H9 (cell line): ENCODE measurements around the gene WBP1. TPM values are rescaled to one million over a fixed set of nuclear protein-coding genes. Genes with fewer than 3 reads are reported as not detected.

ENCODE experiments used
- DNase-seq: peaks from one replicate; pipeline ENCODE4 v3.0.0-alpha.2; 2017
- H2AFZ ChIP-seq: one replicate; pipeline ENCODE4 v1.6.1; 2013; ENCODE audit warnings: mild to moderate bottlenecking, low read length, control low read depth, moderate library complexity
- H2AK5ac ChIP-seq: 2 replicates; pipeline ENCODE4 v1.6.1; 2013; ENCODE audit warnings: low read length, control low read depth, mixed read lengths; ENCODE audit not compliant: insufficient read length
- H2BK120ac ChIP-seq: one replicate; pipeline ENCODE4 v1.6.1; 2013; ENCODE audit warnings: low read depth, mild to moderate bottlenecking, low read length, control low read depth, inconsistent platforms; ENCODE audit not compliant: poor library complexity, severe bottlenecking
- H2BK12ac ChIP-seq: 2 replicates; pipeline ENCODE4 v1.6.1; 2013; ENCODE audit warnings: low read length, control low read depth, mixed read lengths, low read depth; ENCODE audit not compliant: insufficient read length
- H2BK15ac ChIP-seq: 2 replicates; pipeline ENCODE4 v1.6.1; 2013; ENCODE audit warnings: low read depth, low read length, control low read depth
- H2BK20ac ChIP-seq: one replicate; pipeline ENCODE4 v1.6.1; 2013; ENCODE audit warnings: low read depth, mild to moderate bottlenecking, low read length, control low read depth, inconsistent platforms; ENCODE audit not compliant: poor library complexity, severe bottlenecking
- H2BK5ac ChIP-seq: 2 replicates; pipeline ENCODE4 v1.6.1; 2013; ENCODE audit warnings: low read length, control low read depth, mixed read lengths; ENCODE audit not compliant: insufficient read length
- H3K14ac ChIP-seq: 2 replicates; pipeline ENCODE4 v1.6.1; 2013; ENCODE audit warnings: low read length, control low read depth; ENCODE audit not compliant: insufficient read depth
- H3K18ac ChIP-seq: 2 replicates; pipeline ENCODE4 v1.6.1; 2013; ENCODE audit warnings: low read depth, mild to moderate bottlenecking, mixed read lengths, low read length, control low read depth; ENCODE audit not compliant: insufficient read length
- H3K23ac ChIP-seq: 2 replicates; pipeline ENCODE4 v1.6.1; 2013; ENCODE audit warnings: low read length, control low read depth, mixed read lengths, low read depth; ENCODE audit not compliant: insufficient read length
- H3K23me2 ChIP-seq: 2 replicates; pipeline ENCODE4 v1.6.1; 2013; ENCODE audit warnings: low read depth, mild to moderate bottlenecking, mixed read lengths, low read length, control low read depth; ENCODE audit not compliant: insufficient read length, poor library complexity, severe bottlenecking
- H3K27ac ChIP-seq: 2 replicates; pipeline ENCODE4 v1.5.1; 2013; ENCODE audit warnings: low read length, control low read depth, mixed read lengths, low read depth; ENCODE audit not compliant: insufficient read length
- H3K27me3 ChIP-seq: 2 replicates; pipeline ENCODE4 v1.6.1; 2013; ENCODE audit warnings: low read length, control low read depth, inconsistent platforms; ENCODE audit not compliant: insufficient read depth
- H3K4ac ChIP-seq: 2 replicates; pipeline ENCODE4 v1.6.1; 2013; ENCODE audit warnings: low read depth, mild to moderate bottlenecking, control low read depth, inconsistent platforms, low read length, moderate library complexity
- H3K4me1 ChIP-seq: 2 replicates; pipeline ENCODE4 v1.6.1; 2013; ENCODE audit warnings: low read length, control low read depth, inconsistent platforms; ENCODE audit not compliant: insufficient read depth
- H3K4me2 ChIP-seq: 2 replicates; pipeline ENCODE4 v1.6.1; 2013; ENCODE audit warnings: low read length, control low read depth, mixed read lengths; ENCODE audit not compliant: insufficient read length, insufficient read depth
- H3K56ac ChIP-seq: 2 replicates; pipeline ENCODE4 v1.6.1; 2013; ENCODE audit warnings: low read depth, mild to moderate bottlenecking, mixed read lengths, low read length, control low read depth; ENCODE audit not compliant: insufficient read length
- H3K79me1 ChIP-seq: 2 replicates; pipeline ENCODE4 v1.6.1; 2013; ENCODE audit warnings: low read depth, mild to moderate bottlenecking, moderate library complexity, low read length, control low read depth, inconsistent platforms; ENCODE audit not compliant: insufficient read depth, poor library complexity, severe bottlenecking
- H3K79me2 ChIP-seq: 2 replicates; pipeline ENCODE4 v1.6.1; 2013; ENCODE audit warnings: low read length, control low read depth, inconsistent platforms; ENCODE audit not compliant: insufficient read depth
- H3K9ac ChIP-seq: 2 replicates; pipeline ENCODE4 v1.6.1; 2013; ENCODE audit warnings: low read length, control low read depth, mixed read lengths; ENCODE audit not compliant: insufficient read length; ENCODE audit errors: extremely low read depth
- H3K9me3 ChIP-seq: one replicate; pipeline ENCODE4 v1.6.1; 2013; ENCODE audit warnings: low read depth, low read length, inconsistent platforms; ENCODE audit not compliant: control insufficient read depth
- H3T11ph ChIP-seq: one replicate; pipeline ENCODE4 v1.6.1; 2013; ENCODE audit warnings: mild to moderate bottlenecking, low read length, control low read depth, inconsistent platforms
- H4K20me1 ChIP-seq: one replicate; pipeline ENCODE4 v1.6.1; 2013; ENCODE audit not compliant: control insufficient read depth, insufficient read length, insufficient read depth
- H4K5ac ChIP-seq: 2 replicates; pipeline ENCODE4 v1.6.1; 2013; ENCODE audit warnings: low read depth, mild to moderate bottlenecking, mixed read lengths, low read length, control low read depth; ENCODE audit not compliant: insufficient read length
- H4K8ac ChIP-seq: replicated peaks from 2 replicates; pipeline ENCODE4 v1.6.1; 2013; ENCODE audit warnings: low read length, control low read depth, mixed read lengths, low read depth; ENCODE audit not compliant: insufficient read length
- H4K91ac ChIP-seq: 2 replicates; pipeline ENCODE4 v1.6.1; 2013; ENCODE audit warnings: low read depth, mild to moderate bottlenecking, moderate library complexity, mixed read lengths, low read length, control low read depth; ENCODE audit not compliant: insufficient read length
- H3K27ac Mint-ChIP-seq, 3 experiments: 2 replicates in 2 of 3; 3 replicates in 1 of 3; pipeline ENCODE4 v1.8.0; 2020 to 2021; ENCODE audit warnings: mixed read lengths in 3 of 3, mild to moderate bottlenecking in 1 of 3, moderate library complexity in 1 of 3
- H3K27me3 Mint-ChIP-seq: 2 replicates; pipeline ENCODE4 v1.8.0; 2021; ENCODE audit warnings: low read depth, mild to moderate bottlenecking, moderate library complexity, mixed read lengths
- H3K36me3 Mint-ChIP-seq, 3 experiments: 2 replicates in 2 of 3; 3 replicates in 1 of 3; pipeline ENCODE4 v1.8.0; 2020 to 2021; ENCODE audit warnings: low read depth in 3 of 3, mixed read lengths in 3 of 3; ENCODE audit not compliant: insufficient read depth in 1 of 3
- H3K4me1 Mint-ChIP-seq, 2 experiments: 2 replicates each; pipeline ENCODE4 v1.8.0; 2020; ENCODE audit warnings: mixed read lengths in 2 of 2
- H3K4me3 Mint-ChIP-seq, 2 experiments: 2 replicates in 1 of 2; 3 replicates in 1 of 2; pipeline ENCODE4 v1.8.0; 2020 to 2021; ENCODE audit warnings: mild to moderate bottlenecking in 2 of 2, mixed read lengths in 2 of 2, moderate library complexity in 1 of 2
- H3K9me3 Mint-ChIP-seq, 2 experiments: 2 replicates in 1 of 2; 3 replicates in 1 of 2; pipeline ENCODE4 v1.8.0; 2020; ENCODE audit warnings: mild to moderate bottlenecking in 2 of 2, mixed read lengths in 2 of 2, moderate library complexity in 1 of 2
- CTCF ChIP-seq: fragments of 200-600 bp; sonication (generic); conservative IDR thresholded peaks from 3 replicates; pipeline ENCODE4 v1.8.0; 2021; ENCODE audit warnings: antibody characterized with exemption, mild to moderate bottlenecking
- WGBS: extraction: QIAGEN DNeasy Blood & Tissue Kit; methylation state at CpG from one replicate; pipeline ENCODE4 v1.1.7; 2013; ENCODE audit warnings: missing lambda C conversion rate, low lambda C conversion rate, mixed read lengths; ENCODE audit not compliant: insufficient read length; ENCODE audit errors: extremely low coverage; 5-methylcytosine and 5-hydroxymethylcytosine counted together
- total RNA-seq: library from RNA; stranded (reverse); gene quantifications from 2 replicates; pipeline ENCODE4 v1.2.1, GENCODE V29; 2021

WBP1 gene
- total RNA-seq, 1 experiment from 2014 or later = 82.1 TPM

GRCh38 chr2:74438248-74438647 is 20.0 kb upstream of the WBP1 start:
- no peak overlapping the region for H3T11ph ChIP-seq
- no peak overlapping the region for H2BK15ac ChIP-seq
- no peak overlapping the region for H2AK5ac ChIP-seq
- Mint-ChIP-seq H3K27ac (peak overlapping the region in 2 of 3 experiments; percentile 48 to 62; a peak in 4 of 7 replicates), H3K4me1 (peaks cover 31 to 40% of the 10 kb centered on the region in 2 experiments), H3K27me3 (no peaks in the 10 kb centered on the region; the same call in 1 of the 2 replicates), H3K4me3 (peak overlapping the region; percentile 19 to 95; a peak in 4 of 5 replicates), H3K9me3 (no peaks in the 10 kb centered on the region), H3K36me3 (peaks cover 13 to 39% (median 28%) of the 10 kb centered on the region in 3 experiments)
- no peak overlapping the region for H3K4ac ChIP-seq
- no peak; the same call in 2 of the 3 replicates for TF ChIP-seq CTCF
- peaks cover 11% of the 10 kb centered on the region for H3K23me2 ChIP-seq
- H2BK5ac ChIP-seq = no peak overlapping the region
- peaks cover 21% of the 10 kb centered on the region; the same call in 1 of the 2 replicates for H3K79me2 ChIP-seq
- H3K4me1 ChIP-seq = peaks cover 3% of the 10 kb centered on the region; the same call in 1 of the 2 replicates
- H3K27me3 ChIP-seq = no peaks in the 10 kb centered on the region
- no peak overlapping the region for H2BK20ac ChIP-seq
- H3K14ac ChIP-seq = no peak overlapping the region
- peaks cover 7% of the 10 kb centered on the region for H3K79me1 ChIP-seq
- no CpG with 5 or more reads among the region's 1 CpG for WGBS
- H3K27ac ChIP-seq = no peak overlapping the region
- no peak overlapping the region for H3K56ac ChIP-seq
- no peaks in the 10 kb centered on the region for H4K20me1 ChIP-seq
- no peak overlapping the region for H2BK120ac ChIP-seq
- H4K5ac ChIP-seq = no peak overlapping the region
- H2BK12ac ChIP-seq = no peak overlapping the region
- no peak overlapping the region for H3K18ac ChIP-seq
- no peak for DNase-seq
- no peak overlapping the region for H3K4me2 ChIP-seq
- H3K23ac ChIP-seq = no peak overlapping the region
- H3K9ac ChIP-seq = no peak overlapping the region
- no peak overlapping the region for H4K8ac ChIP-seq
- H3K9me3 ChIP-seq = no peaks in the 10 kb centered on the region
- H2AFZ ChIP-seq = no peak overlapping the region
- H4K91ac ChIP-seq = no peak overlapping the region
